ENCODE results near the gene PLGRKT. TPM values are rescaled to one million over a fixed set of nuclear protein-coding genes. Genes with fewer than 3 reads are reported as not detected.
"Not testable (repeated sequence)": the region's sequence is repeated elsewhere in the genome, so short reads cannot be mapped to it uniquely, and the experiment has no call there.

PLGRKT gene
- total RNA-seq, 4 donors from 2014 or later: 2.9 to 24.6 (median 13.1) TPM

DNA sequence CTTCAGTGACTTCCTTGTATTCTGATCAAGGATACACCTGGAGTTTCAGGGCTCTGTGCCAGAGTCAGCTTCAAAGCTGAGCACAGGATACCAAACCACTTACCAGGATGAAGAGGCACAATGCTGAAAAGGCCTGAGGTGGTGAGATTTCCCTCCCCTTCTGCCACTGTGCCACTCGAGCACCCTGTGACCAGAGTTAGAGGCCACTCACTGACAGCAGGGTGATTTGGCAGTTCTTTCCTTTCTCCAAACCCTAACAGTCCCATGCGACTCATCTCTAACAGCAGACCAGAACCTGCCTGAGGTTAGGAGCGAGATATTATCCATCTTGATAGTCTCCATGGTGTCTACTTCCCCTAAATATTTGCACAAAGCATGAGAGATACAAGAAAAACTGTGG is 1.8 kb downstream of the PLGRKT start:
- Histone ChIP-seq H3K27ac (no peak overlapping the region), H3K9me3 (no peaks in the 10 kb centered on the region), H3K36me3 (no peaks in the 10 kb centered on the region), H3K4me3 (no peak overlapping the region), H3K27me3 (no peaks in the 10 kb centered on the region), H3K4me1 (peaks cover 0 to 3% of the 10 kb centered on the region in 2 donors)
- TF ChIP-seq, protein P1, sequence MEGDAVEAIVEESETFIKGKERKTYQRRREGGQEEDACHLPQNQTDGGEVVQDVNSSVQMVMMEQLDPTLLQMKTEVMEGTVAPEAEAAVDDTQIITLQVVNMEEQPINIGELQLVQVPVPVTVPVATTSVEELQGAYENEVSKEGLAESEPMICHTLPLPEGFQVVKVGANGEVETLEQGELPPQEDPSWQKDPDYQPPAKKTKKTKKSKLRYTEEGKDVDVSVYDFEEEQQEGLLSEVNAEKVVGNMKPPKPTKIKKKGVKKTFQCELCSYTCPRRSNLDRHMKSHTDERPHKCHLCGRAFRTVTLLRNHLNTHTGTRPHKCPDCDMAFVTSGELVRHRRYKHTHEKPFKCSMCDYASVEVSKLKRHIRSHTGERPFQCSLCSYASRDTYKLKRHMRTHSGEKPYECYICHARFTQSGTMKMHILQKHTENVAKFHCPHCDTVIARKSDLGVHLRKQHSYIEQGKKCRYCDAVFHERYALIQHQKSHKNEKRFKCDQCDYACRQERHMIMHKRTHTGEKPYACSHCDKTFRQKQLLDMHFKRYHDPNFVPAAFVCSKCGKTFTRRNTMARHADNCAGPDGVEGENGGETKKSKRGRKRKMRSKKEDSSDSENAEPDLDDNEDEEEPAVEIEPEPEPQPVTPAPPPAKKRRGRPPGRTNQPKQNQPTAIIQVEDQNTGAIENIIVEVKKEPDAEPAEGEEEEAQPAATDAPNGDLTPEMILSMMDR (IDR thresholded peaks at IDR 0.05): no peak
- no peak for TF ChIP-seq POLR2A (IDR thresholded peaks at IDR 0.05)
- DNase-seq: no peak
- intact Hi-C loops (cut with DNase I; ENCODE audit: low total_unique reads): no loop called here

DNA sequence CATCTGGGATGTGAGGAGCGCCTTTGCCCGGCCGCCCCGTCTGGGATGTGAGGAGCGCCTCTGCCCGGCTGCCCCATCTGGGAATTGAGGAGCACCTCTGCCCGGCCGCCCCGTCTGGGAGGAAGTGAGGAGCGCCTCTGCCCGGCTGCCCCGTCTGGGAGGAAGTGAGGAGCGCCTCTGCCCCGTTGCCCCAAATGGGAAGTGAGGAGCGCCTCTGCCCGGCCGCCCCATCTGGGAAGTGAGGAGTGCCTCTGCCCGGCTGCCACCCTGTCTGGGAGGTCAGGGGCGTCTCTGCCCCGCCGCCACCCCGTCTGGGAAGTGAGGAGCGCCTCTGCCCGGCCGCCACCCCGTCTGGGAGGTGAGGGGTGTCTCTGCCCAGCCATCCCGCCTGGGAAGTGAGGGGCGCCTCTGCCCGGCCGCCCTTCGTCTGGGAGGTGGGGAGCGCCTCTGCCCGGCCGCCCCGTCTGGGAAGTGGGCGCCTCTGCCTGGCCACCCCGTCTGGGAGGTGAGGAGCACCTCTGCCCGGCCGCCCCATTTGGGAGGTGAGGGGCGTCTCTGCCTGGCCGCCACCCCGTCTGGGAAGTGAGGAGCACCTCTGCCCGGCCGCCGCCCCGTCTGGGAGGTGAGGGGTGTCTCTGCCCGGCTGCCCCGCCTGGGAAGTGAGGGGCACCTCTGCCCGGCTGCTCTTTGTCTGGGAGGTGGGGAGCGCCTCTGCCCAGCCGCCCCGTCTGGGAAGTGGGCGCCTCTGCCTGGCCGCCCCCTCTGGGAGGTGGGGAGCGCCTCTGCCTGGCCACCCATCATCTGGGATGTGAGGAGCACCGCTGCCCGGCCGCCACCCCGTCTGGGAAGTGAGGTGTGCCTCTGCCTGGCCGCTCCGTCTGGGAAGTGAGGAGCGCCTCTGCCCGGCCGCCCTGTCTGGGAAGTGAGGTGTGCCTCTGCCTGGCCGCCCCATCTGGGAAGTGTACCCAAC is 3.6 kb downstream of the PLGRKT start:
- H3K4me3 ChIP-seq; H3K9me3 ChIP-seq; H3K36me3 ChIP-seq; intact Hi-C loops (cut with DNase I; ENCODE audit: low total_unique reads); H3K27ac ChIP-seq; H3K27me3 ChIP-seq; DNase-seq; H3K4me1 ChIP-seq: not testable (repeated sequence)

DNA sequence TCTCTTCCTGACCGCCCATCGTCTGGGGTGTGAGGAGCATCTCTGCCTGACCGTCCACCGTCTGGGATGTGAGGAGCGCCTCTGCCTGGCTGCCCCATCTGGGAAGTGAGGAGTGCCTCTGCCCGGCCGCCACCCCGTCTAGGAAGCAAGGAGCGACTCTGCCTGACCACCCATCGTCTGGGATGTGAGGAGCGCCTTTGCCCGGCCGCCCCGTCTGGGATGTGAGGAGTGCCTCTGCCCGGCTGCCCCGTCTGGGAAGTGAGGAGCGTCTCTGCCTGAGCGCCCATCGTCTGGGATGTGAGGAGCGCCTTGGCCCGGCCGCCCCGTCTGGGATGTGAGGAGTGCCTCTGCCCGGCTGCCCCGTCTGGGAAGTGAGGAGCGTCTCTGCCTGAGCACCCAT is 4.4 kb downstream of the PLGRKT start:
- H3K27me3 ChIP-seq; H3K4me1 ChIP-seq; intact Hi-C loops (cut with DNase I; ENCODE audit: low total_unique reads); DNase-seq; H3K27ac ChIP-seq; H3K9me3 ChIP-seq; H3K36me3 ChIP-seq; H3K4me3 ChIP-seq: not testable (repeated sequence)

DNA sequence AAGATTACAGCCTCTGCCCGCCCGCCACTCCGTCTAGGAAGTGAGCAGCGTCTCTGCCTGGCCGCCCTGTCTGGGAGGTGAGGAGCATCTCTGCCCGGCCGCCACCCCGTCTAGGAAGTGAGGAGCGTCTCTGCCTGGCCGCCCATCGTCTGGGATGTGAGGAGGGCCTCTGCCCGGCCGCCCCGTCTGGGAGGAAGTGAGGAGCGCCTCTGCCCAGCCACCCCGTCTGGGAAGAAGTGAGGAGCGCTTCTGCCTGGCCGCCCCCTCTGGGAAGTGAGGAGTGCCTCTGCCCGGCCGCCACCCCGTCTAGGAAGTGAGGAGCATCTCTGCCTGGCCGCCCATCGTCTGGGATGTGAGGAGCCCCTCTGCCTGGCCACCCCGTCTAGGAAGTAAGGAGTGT is 4.8 kb downstream of the PLGRKT start:
- H3K9me3 ChIP-seq; intact Hi-C loops (cut with DNase I; ENCODE audit: low total_unique reads); H3K27me3 ChIP-seq; H3K4me3 ChIP-seq; H3K27ac ChIP-seq; DNase-seq; H3K36me3 ChIP-seq; H3K4me1 ChIP-seq: not testable (repeated sequence)

DNA sequence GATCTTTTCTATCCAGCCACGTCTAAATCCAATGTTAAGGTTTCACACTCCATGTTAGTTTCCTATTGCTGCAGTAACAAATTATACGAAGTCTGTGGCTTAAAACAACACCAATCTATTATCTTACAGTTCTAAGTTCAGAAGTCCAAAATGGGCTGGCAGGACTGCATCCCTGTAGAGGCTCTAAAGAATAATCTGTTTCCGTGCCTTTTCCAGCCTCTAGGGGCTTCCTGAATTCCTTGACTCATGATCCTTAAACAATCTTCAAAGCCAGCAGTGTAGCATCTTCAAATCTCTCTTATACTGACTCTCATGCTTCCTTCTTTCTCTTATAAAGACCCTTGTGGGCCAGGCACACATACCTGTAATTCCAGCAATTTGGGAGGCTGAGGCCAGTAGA is 6.8 kb downstream of the PLGRKT start:
- intact Hi-C loops (cut with DNase I; ENCODE audit: low total_unique reads): no loop called here
- Histone ChIP-seq H3K4me1 (no peaks in the 10 kb centered on the region), H3K4me3 (no peak overlapping the region), H3K36me3 (no peaks in the 10 kb centered on the region), H3K27ac (no peak overlapping the region), H3K27me3 (no peaks in the 10 kb centered on the region), H3K9me3 (no peaks in the 10 kb centered on the region)
- DNase-seq: no peak
- TF ChIP-seq, protein P1 (IDR thresholded peaks at IDR 0.05): no peak
- no peak for TF ChIP-seq POLR2A (IDR thresholded peaks at IDR 0.05)

DNA sequence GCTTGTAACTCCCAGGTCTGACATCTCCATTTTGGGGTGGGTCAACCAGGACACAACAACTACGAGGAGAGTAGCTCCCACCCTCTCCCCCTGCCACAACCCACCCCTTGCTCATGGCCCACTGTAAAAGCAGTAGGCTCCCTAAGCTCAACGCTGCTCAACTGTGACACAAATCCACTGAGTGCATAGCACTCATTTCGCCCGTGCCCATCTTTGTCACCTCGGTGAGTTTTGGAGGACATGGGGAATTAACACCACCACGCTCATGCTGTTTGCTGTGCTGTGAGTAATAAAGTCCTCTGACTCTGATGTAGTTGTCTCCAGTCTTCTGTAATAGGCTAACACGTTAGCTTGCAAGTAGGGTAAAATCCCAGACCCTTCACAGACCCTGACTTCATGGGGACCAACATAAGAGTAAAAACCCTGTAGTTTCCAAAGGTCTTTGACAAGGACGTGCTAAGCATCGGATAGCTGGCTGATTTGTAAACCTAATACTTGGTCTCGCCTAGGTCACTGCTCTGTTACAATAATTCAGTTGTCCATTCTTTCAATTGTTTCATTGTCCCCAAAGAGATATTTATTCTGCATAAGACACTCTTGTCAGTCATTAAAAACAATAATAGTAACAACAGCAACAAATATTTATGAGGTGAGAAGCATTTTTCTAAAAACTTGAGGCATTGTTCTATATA is 7.7 kb downstream of the PLGRKT start:
- TF ChIP-seq, protein P1 (IDR thresholded peaks at IDR 0.05): no peak
- TF ChIP-seq POLR2A (IDR thresholded peaks at IDR 0.05): no peak
- no peak overlapping the region for H3K4me3 ChIP-seq
- H3K9me3 ChIP-seq: no peaks in the 10 kb centered on the region
- intact Hi-C loops (cut with DNase I; ENCODE audit: low total_unique reads): no loop called here
- H3K27ac ChIP-seq: no peak overlapping the region
- no peaks in the 10 kb centered on the region for H3K36me3 ChIP-seq
- no peak for DNase-seq
- H3K27me3 ChIP-seq: no peaks in the 10 kb centered on the region
- H3K4me1 ChIP-seq: no peaks in the 10 kb centered on the region

All from uterus (tissue), 4 donors.